Activated naive CD4-positive, alpha-beta T cell treated with anti-CD3 and anti-CD28 coated beads for 36 hours (primary cell): ENCODE results near the gene PDLIM5. TPM values are rescaled to one million over a fixed set of nuclear protein-coding genes. Genes with fewer than 3 reads are reported as not detected.
"Not testable (repeated sequence)": the region's sequence is repeated elsewhere in the genome, so short reads cannot be mapped to it uniquely, and the experiment has no call there.

ENCODE experiments used
- CTCF ChIA-PET: fragments of 350-600 bp; sonication (Branson Sonifier 250); formaldehyde crosslinking; loops from one replicate; lab custom pipeline; 2021; ENCODE audit warnings: antibody characterized with exemption; lab: Charles Lee
- DNase-seq: peaks from one replicate; pipeline ENCODE4 v3.0.0-alpha.2; 2020
- H3K27ac Mint-ChIP-seq: one replicate; pipeline ENCODE4 v1.8.0; 2021; ENCODE audit warnings: mild to moderate bottlenecking, mixed read lengths
- H3K27me3 Mint-ChIP-seq: one replicate; pipeline ENCODE4 v1.8.0; 2021; ENCODE audit warnings: low read depth, mixed read lengths
- H3K36me3 Mint-ChIP-seq: one replicate; pipeline ENCODE4 v1.8.0; 2021; ENCODE audit warnings: low read depth, mixed read lengths
- H3K4me1 Mint-ChIP-seq: one replicate; pipeline ENCODE4 v1.8.0; 2021; ENCODE audit warnings: low read depth, mixed read lengths
- H3K4me3 Mint-ChIP-seq: one replicate; pipeline ENCODE4 v1.8.0; 2021; ENCODE audit warnings: mild to moderate bottlenecking, moderate library complexity, mixed read lengths
- H3K9me3 Mint-ChIP-seq: one replicate; pipeline ENCODE4 v1.8.0; 2021; ENCODE audit warnings: mixed read lengths
- intact Hi-C: fragments of 100-400 bp; cut with micrococcal nuclease; formaldehyde crosslinking; loops from one replicate; pipeline ENCODE4 v1.15.1; 2023
- total RNA-seq, 2 experiments: library from RNA; stranded (reverse); gene quantifications; one replicate each; pipeline ENCODE4 v1.2.3, GENCODE V29; 2021

Gene PDLIM5
- total RNA-seq, 2 experiments from 2014 or later, result 19.0 to 22.2 TPM

GRCh38 chr4:94544811-94545210, 93.1 kb downstream of the PDLIM5 start:
- Mint-ChIP-seq H3K4me3 (no peak overlapping the region), H3K4me1 (no peaks in the 10 kb centered on the region), H3K36me3 (peaks cover 19% of the 10 kb centered on the region), H3K9me3 (peaks cover 4% of the 10 kb centered on the region), H3K27ac (no peak overlapping the region), H3K27me3 (no peaks in the 10 kb centered on the region)
- intact Hi-C loops, result no loop called here
- no peak for DNase-seq
- CTCF ChIA-PET, result no interaction called here

GRCh38 chr4:94545296-94545695, 93.6 kb downstream of the PDLIM5 start:
- CTCF ChIA-PET, result no interaction called here
- Mint-ChIP-seq H3K9me3 (peaks cover 4% of the 10 kb centered on the region), H3K27ac (no peak overlapping the region), H3K4me1 (no peaks in the 10 kb centered on the region), H3K36me3 (peaks cover 18% of the 10 kb centered on the region), H3K27me3 (no peaks in the 10 kb centered on the region), H3K4me3 (no peak overlapping the region)
- DNase-seq, result no peak
- intact Hi-C loops, result no loop called here

GRCh38 chr4:94546949-94547348, 95.2 kb downstream of the PDLIM5 start:
- H3K4me1 Mint-ChIP-seq, result no peaks in the 10 kb centered on the region

DNA sequence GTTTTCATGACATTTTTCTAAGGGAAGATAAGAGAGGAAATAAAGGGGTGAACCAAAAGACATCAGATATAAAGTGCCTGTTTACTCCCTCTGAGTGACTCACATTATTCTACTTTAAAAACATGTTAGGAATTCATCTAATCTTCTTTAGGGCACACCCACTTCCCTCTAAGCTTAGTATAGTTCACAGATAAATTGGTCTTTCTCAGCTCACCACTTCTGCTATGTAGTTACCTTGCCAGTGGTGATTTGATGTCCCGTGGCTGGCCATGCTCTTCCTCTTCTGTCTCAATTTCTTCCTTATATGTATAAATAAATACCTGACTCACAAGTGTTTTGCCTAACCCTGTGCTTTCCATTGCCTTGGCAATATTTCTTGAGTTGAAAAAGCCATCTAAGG, 96.8 kb downstream of the PDLIM5 start:
- H3K4me3 Mint-ChIP-seq, result no peak overlapping the region

More at GRCh38 chr4:94546949-94547348, 95.2 kb downstream of the PDLIM5 start:
- Mint-ChIP-seq H3K36me3 (peaks cover 12% of the 10 kb centered on the region), H3K27me3 (no peaks in the 10 kb centered on the region), H3K9me3 (peaks cover 4% of the 10 kb centered on the region), H3K4me3 (no peak overlapping the region), H3K27ac (no peak overlapping the region)
- intact Hi-C loops, result no loop called here
- CTCF ChIA-PET, result no interaction called here
- DNase-seq, result no peak

GRCh38 chr4:94550352-94550751, 98.6 kb downstream of the PDLIM5 start:
- peaks cover 4% of the 10 kb centered on the region for H3K9me3 Mint-ChIP-seq

More for the DNA sequence above, 96.8 kb downstream of the PDLIM5 start:
- Mint-ChIP-seq H3K27ac (no peak overlapping the region), H3K9me3 (peaks cover 4% of the 10 kb centered on the region), H3K27me3 (no peaks in the 10 kb centered on the region), H3K36me3 (peaks cover 10% of the 10 kb centered on the region), H3K4me1 (no peaks in the 10 kb centered on the region)
- no peak for DNase-seq
- CTCF ChIA-PET, result no interaction called here
- intact Hi-C loops, result no loop called here

GRCh38 chr4:94550851-94551250, 99.1 kb downstream of the PDLIM5 start:
- CTCF ChIA-PET, result no interaction called here
- no peak overlapping the region for H3K4me3 Mint-ChIP-seq

More at GRCh38 chr4:94550352-94550751, 98.6 kb downstream of the PDLIM5 start:
- intact Hi-C loops, result no loop called here
- DNase-seq, result no peak
- Mint-ChIP-seq H3K4me1 (no peaks in the 10 kb centered on the region), H3K27me3 (no peaks in the 10 kb centered on the region), H3K27ac (no peak overlapping the region), H3K36me3 (peaks cover 9% of the 10 kb centered on the region), H3K4me3 (no peak overlapping the region)
- CTCF ChIA-PET, result no interaction called here

GRCh38 chr4:94551643-94552564, 100.2 kb downstream of the PDLIM5 start:
- Mint-ChIP-seq H3K4me1 (no peaks in the 10 kb centered on the region), H3K27me3 (no peaks in the 10 kb centered on the region), H3K9me3 (peaks cover 6% of the 10 kb centered on the region), H3K4me3 (no peak overlapping the region), H3K27ac (no peak overlapping the region), H3K36me3 (peaks cover 7% of the 10 kb centered on the region)
- CTCF ChIA-PET, result interaction anchor here (0.7 kb wide), 1 partner anchor 15 kb away, joined by 3 read pairs; no protein-coding TSS in a partner anchor
- intact Hi-C loops, result no loop called here
- no peak for DNase-seq

More at GRCh38 chr4:94550851-94551250, 99.1 kb downstream of the PDLIM5 start:
- no peaks in the 10 kb centered on the region for H3K4me1 Mint-ChIP-seq
- H3K36me3 Mint-ChIP-seq, result peaks cover 9% of the 10 kb centered on the region
- H3K27me3 Mint-ChIP-seq, result no peaks in the 10 kb centered on the region
- no peak for DNase-seq
- H3K9me3 Mint-ChIP-seq, result peaks cover 4% of the 10 kb centered on the region
- H3K27ac Mint-ChIP-seq, result no peak overlapping the region
- intact Hi-C loops, result no loop called here

GRCh38 chr4:94556047-94556446, 104.3 kb downstream of the PDLIM5 start:
- H3K4me1 Mint-ChIP-seq, H3K27me3 Mint-ChIP-seq, H3K4me3 Mint-ChIP-seq, H3K9me3 Mint-ChIP-seq, DNase-seq, H3K36me3 Mint-ChIP-seq, intact Hi-C loops, H3K27ac Mint-ChIP-seq, CTCF ChIA-PET: not testable (repeated sequence)

GRCh38 chr4:94557632-94558031, 105.9 kb downstream of the PDLIM5 start:
- intact Hi-C loops, H3K9me3 Mint-ChIP-seq, H3K36me3 Mint-ChIP-seq, H3K27ac Mint-ChIP-seq, H3K27me3 Mint-ChIP-seq, DNase-seq, CTCF ChIA-PET, H3K4me1 Mint-ChIP-seq, H3K4me3 Mint-ChIP-seq: not testable (repeated sequence)

DNA sequence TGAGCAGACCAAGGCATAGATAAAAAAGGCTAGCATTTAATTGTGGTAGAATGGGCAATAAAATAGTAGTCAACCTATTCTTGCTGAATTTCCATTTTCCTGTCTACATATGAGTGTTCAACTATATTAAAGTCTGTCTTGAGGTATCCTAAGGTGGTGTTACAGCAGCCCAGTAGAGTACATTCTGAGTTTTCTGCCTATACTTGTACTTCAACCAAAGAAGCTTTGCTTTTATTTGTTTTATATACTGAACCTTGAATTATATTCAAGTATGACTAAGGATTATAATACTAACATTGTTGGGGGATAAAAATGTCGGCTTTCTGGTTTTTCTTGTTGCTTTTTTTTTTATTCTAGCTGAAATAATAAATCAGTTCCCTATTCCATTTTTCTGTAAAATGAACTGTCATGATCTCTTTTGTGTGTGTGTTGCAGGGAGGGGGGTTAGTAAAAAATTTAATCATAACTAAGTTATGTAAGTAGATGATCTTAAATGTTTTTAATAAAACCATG, 106.7 kb downstream of the PDLIM5 start:
- no peaks in the 10 kb centered on the region for H3K27me3 Mint-ChIP-seq
- H3K27ac Mint-ChIP-seq, result no peak overlapping the region
- H3K4me3 Mint-ChIP-seq, result no peak overlapping the region
- peaks cover 1% of the 10 kb centered on the region for H3K36me3 Mint-ChIP-seq
- CTCF ChIA-PET, result no interaction called here
- H3K9me3 Mint-ChIP-seq, result peaks cover 4% of the 10 kb centered on the region
- no peak for DNase-seq
- intact Hi-C loops, result no loop called here
- H3K4me1 Mint-ChIP-seq, result no peaks in the 10 kb centered on the region

DNA sequence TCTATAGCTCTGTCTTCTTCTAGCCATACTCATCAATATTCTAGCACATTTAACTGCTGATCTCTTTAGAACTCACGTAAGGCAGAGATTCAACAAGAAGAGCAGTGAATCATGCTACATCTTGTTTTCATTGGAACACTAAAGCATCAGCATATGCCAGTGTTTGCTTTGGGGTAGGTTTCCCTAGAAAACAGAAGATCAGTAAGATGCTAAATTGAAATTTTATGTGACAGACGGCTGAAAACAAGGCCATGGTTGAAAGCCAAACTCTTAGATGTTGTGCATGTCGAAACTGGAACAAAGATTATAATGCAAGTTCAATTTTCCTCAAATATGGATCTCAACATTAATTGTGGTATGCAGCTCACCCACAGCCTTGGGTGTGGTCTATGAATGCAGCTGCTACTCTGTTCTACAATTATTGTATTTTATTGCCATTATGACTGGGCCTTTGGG, 107.6 kb downstream of the PDLIM5 start:
- no peak for DNase-seq
- H3K27me3 Mint-ChIP-seq, result no peaks in the 10 kb centered on the region
- intact Hi-C loops, result no loop called here
- CTCF ChIA-PET, result no interaction called here
- H3K9me3 Mint-ChIP-seq, result peaks cover 4% of the 10 kb centered on the region
- H3K27ac Mint-ChIP-seq, result no peak overlapping the region
- no peak overlapping the region for H3K4me3 Mint-ChIP-seq
- no peaks in the 10 kb centered on the region for H3K4me1 Mint-ChIP-seq
- H3K36me3 Mint-ChIP-seq, result peaks cover 1% of the 10 kb centered on the region

- no peaks in the 10 kb centered on the region for H3K27me3 Mint-ChIP-seq
- peaks cover 1% of the 10 kb centered on the region for H3K36me3 Mint-ChIP-seq
- intact Hi-C loops, result no loop called here
- H3K4me1 Mint-ChIP-seq, result no peaks in the 10 kb centered on the region
- DNase-seq, result no peak
- peaks cover 3% of the 10 kb centered on the region for H3K9me3 Mint-ChIP-seq
- no peak overlapping the region for H3K27ac Mint-ChIP-seq
- H3K4me3 Mint-ChIP-seq, result no peak overlapping the region
- CTCF ChIA-PET, result interaction anchor here (0.6 kb wide), 1 partner anchor 243 kb away, joined by 3 read pairs; no protein-coding TSS in a partner anchor
Measured at GRCh38 chr4:94561249-94562024, 109.7 kb downstream of the PDLIM5 start.
